PC-3 (cell line): ENCODE measurements around the gene CYB561A3. TPM values are rescaled to one million over a fixed set of nuclear protein-coding genes. Genes with fewer than 3 reads are reported as not detected.

Experiments used
- ATAC-seq: fragments of 200-7000 bp; cut with Tn5 transposase; 2 replicates; pipeline ENCODE4 v1.9.1; 2020; ENCODE audit warnings: mild to moderate bottlenecking, moderate library complexity
- BruUV-seq: library from RNA; stranded (reverse); fragments of 400-500 nt; replicated peaks from 2 replicates; lab custom pipeline; 2021; lab: Mats Ljungman, UMichigan
- CTCF ChIA-PET: fragments of 300-600 bp; sonication (Branson Sonifier 250); formaldehyde crosslinking; loops from one replicate; lab custom pipeline; 2022; ENCODE audit warnings: antibody characterized with exemption; lab: Charles Lee
- POLR2A ChIA-PET: fragments of 300-600 bp; sonication (Branson Sonifier 250); formaldehyde crosslinking; loops from one replicate; lab custom pipeline; 2022; ENCODE audit warnings: antibody characterized with exemption; ENCODE audit not compliant: unreplicated experiment; lab: Charles Lee
- DNase-seq: peaks from one replicate; pipeline ENCODE4 v3.0.0-alpha.2; 2015
- H2AFZ ChIP-seq: fragments of 300-600 bp; sonication (generic); 2 replicates; pipeline ENCODE4 v1.6.0; 2016; ENCODE audit warnings: antibody characterized with exemption, low read length
- H3F3A ChIP-seq: fragments of 300-600 bp; sonication (generic); one replicate; pipeline ENCODE4 v1.6.0; 2017; ENCODE audit warnings: antibody characterized with exemption, low read length, control low read depth, mild to moderate bottlenecking; ENCODE audit not compliant: unreplicated experiment
- H3K27ac ChIP-seq: fragments of 300-600 bp; sonication (generic); 2 replicates; pipeline ENCODE4 v1.5.1; 2016; ENCODE audit warnings: mild to moderate bottlenecking, low read length
- H3K27me3 ChIP-seq: fragments of 300-600 bp; sonication (generic); 2 replicates; pipeline ENCODE4 v1.6.1; 2016; ENCODE audit warnings: low read length, mixed read lengths
- H3K36me3 ChIP-seq: fragments of 300-600 bp; sonication (generic); 2 replicates; pipeline ENCODE4 v1.6.1; 2016; ENCODE audit warnings: low read depth, mixed run types, low read length, mixed read lengths
- H3K4me1 ChIP-seq: fragments of 300-600 bp; sonication (generic); 2 replicates; pipeline ENCODE4 v1.5.1; 2016; ENCODE audit warnings: low read length; ENCODE audit not compliant: insufficient read depth
- H3K4me2 ChIP-seq: fragments of 300-600 bp; sonication (generic); 2 replicates; pipeline ENCODE4 v1.6.0; 2016; ENCODE audit warnings: low read length
- H3K4me3 ChIP-seq: fragments of 300-600 bp; sonication (generic); 2 replicates; pipeline ENCODE4 v1.5.1; 2016; ENCODE audit warnings: mild to moderate bottlenecking, low read length, mixed read lengths
- H3K79me2 ChIP-seq: fragments of 300-600 bp; sonication (generic); 2 replicates; pipeline ENCODE4 v1.6.1; 2017; ENCODE audit warnings: low read length, mixed read lengths
- H3K9ac ChIP-seq: fragments of 300-600 bp; sonication (generic); 2 replicates; pipeline ENCODE4 v1.6.0; 2016; ENCODE audit warnings: mild to moderate bottlenecking, low read length
- H3K9me2 ChIP-seq: fragments of 300-600 bp; sonication (generic); replicated peaks from 2 replicates; pipeline ENCODE4 v1.6.1; 2016; ENCODE audit warnings: mixed run types, low read length, mixed read lengths
- H3K9me3 ChIP-seq: fragments of 300-600 bp; sonication (generic); 2 replicates; pipeline ENCODE4 v1.6.1; 2016; ENCODE audit warnings: low read length, mixed read lengths
- H4K20me1 ChIP-seq: fragments of 300-600 bp; sonication (generic); 2 replicates; pipeline ENCODE4 v1.6.1; 2016; ENCODE audit warnings: low read length, mixed read lengths
- EZH2 ChIP-seq: fragments of 300-600 bp; sonication (generic); IDR thresholded peaks from one replicate; pipeline ENCODE4 v1.6.1; 2017; ENCODE audit warnings: antibody characterized with exemption, mild to moderate bottlenecking, low read length; ENCODE audit not compliant: unreplicated experiment
- EZH2phosphoT487 ChIP-seq: fragments of 300-600 bp; sonication (generic); IDR thresholded peaks from 2 replicates; pipeline ENCODE4 v1.6.1; 2018; ENCODE audit warnings: mild to moderate bottlenecking, antibody characterized with exemption, low read length, borderline replicate concordance
- intact Hi-C: fragments of 100-400 bp; cut with micrococcal nuclease; formaldehyde crosslinking; loops from 2 replicates; pipeline ENCODE4 v1.9.0; 2023
- total RNA-seq: library from RNA; depleted of rRNA; stranded (reverse); fragments of >200 nt; gene quantifications from 2 replicates; pipeline ENCODE4 v1.2.3, GENCODE V29; 2014
- TF ChIP-seq, protein P1 (sequence below): fragments of 300-600 bp; sonication (generic); conservative IDR thresholded peaks from 2 replicates; pipeline ENCODE4 v1.5.1; 2017; ENCODE audit warnings: antibody characterized with exemption, low read depth, mild to moderate bottlenecking, low read length

The CYB561A3 gene
- total RNA-seq, 1 experiment from 2014 or later, result 51.2 TPM

DNA sequence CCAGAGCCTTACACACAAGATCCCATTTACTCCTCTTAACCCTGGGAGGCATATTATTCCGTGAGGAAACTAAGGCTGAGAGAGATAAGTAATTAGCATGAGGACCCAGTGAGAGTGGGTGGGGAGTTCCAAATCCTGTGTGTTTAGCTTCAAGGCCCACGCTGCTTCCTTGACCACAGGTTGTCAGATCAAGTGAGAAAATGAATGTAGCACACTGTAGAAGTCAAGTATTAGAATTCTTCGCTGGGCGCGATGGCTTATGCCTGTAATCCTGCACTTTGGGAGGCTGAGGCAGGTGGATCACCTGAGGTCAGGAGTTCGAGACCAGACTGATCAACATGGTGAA lies 3.8 kb downstream of the CYB561A3 start:
- Histone ChIP-seq H3K4me3 (no peak overlapping the region), H3K4me1 (peaks cover 10% of the 10 kb centered on the region; the same call in 1 of the 2 replicates), H3K9me2 (no peaks in the 10 kb centered on the region), H4K20me1 (no peaks in the 10 kb centered on the region), H3K36me3 (peaks cover 4% of the 10 kb centered on the region; the same call in 1 of the 2 replicates), H3K9ac (no peak overlapping the region), H3K27me3 (no peaks in the 10 kb centered on the region), H2AFZ (no peak overlapping the region), H3F3A (no peaks in the 10 kb centered on the region), H3K4me2 (no peak overlapping the region), H3K9me3 (no peaks in the 10 kb centered on the region), H3K27ac (no peak overlapping the region), H3K79me2 (peaks cover 26% of the 10 kb centered on the region)
- BruUV-seq, result no TSS peak
- TF ChIP-seq, protein P1, sequence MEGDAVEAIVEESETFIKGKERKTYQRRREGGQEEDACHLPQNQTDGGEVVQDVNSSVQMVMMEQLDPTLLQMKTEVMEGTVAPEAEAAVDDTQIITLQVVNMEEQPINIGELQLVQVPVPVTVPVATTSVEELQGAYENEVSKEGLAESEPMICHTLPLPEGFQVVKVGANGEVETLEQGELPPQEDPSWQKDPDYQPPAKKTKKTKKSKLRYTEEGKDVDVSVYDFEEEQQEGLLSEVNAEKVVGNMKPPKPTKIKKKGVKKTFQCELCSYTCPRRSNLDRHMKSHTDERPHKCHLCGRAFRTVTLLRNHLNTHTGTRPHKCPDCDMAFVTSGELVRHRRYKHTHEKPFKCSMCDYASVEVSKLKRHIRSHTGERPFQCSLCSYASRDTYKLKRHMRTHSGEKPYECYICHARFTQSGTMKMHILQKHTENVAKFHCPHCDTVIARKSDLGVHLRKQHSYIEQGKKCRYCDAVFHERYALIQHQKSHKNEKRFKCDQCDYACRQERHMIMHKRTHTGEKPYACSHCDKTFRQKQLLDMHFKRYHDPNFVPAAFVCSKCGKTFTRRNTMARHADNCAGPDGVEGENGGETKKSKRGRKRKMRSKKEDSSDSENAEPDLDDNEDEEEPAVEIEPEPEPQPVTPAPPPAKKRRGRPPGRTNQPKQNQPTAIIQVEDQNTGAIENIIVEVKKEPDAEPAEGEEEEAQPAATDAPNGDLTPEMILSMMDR, result no peak
- TF ChIP-seq EZH2phosphoT487 (no peak), EZH2 (no peak)
- ChIA-PET CTCF (no interaction called here), POLR2A (no interaction called here)
- intact Hi-C loops, result no loop called here
- ATAC-seq, result no peak
- no peak for DNase-seq

DNA sequence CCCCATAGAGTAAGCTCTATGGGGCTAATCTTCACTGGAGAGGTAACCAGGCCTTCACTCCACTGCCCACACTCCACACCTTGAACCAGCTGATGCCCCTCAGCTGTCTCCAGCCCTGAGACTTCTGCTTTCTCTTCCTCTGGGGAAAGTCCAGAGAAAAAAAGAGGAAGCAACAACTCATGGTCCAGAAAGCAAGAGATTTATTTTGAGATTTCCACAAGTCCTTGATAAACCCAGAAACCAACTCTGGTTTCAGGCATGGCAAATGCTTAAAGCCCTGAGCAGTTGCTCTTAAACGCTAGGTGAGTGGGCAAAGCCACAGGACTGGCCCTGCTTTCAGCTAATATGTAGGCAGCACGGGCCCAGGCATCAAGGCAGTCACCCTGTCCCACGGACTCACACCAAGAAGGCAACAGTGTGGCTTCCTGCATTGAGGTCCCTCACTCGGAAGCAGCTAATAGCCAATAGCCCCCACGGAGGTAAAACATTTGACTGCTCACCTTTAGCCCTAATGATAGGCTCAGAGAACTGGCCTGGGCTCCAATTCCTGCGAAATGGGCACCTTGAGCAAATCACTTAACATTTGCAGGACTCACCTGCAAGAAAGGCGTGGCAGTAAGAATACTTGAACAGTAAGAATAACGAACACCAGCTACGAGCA lies 4.3 kb downstream of the CYB561A3 start:
- ChIA-PET POLR2A (no interaction called here), CTCF (no interaction called here)
- peaks cover 21% of the 10 kb centered on the region for H3K79me2 ChIP-seq
- H4K20me1 ChIP-seq, result no peaks in the 10 kb centered on the region
- H3K4me1 ChIP-seq, result peaks cover 10% of the 10 kb centered on the region; the same call in 1 of the 2 replicates
- H3K36me3 ChIP-seq, result peaks cover 4% of the 10 kb centered on the region; the same call in 1 of the 2 replicates
- H2AFZ ChIP-seq, result no peak overlapping the region
- H3K4me3 ChIP-seq, result no peak overlapping the region
- H3K9me3 ChIP-seq, result no peaks in the 10 kb centered on the region
- intact Hi-C loops, result no loop called here
- BruUV-seq, result no TSS peak
- no peak for ATAC-seq
- no peak for TF ChIP-seq EZH2phosphoT487
- TF ChIP-seq, protein P1, result no peak
- no peak for TF ChIP-seq EZH2
- H3K27ac ChIP-seq, result no peak overlapping the region
- no peak overlapping the region for H3K9ac ChIP-seq
- H3K9me2 ChIP-seq, result no peaks in the 10 kb centered on the region
- H3K4me2 ChIP-seq, result no peak overlapping the region
- DNase-seq, result no peak
- no peaks in the 10 kb centered on the region for H3K27me3 ChIP-seq
- H3F3A ChIP-seq, result no peaks in the 10 kb centered on the region

DNA sequence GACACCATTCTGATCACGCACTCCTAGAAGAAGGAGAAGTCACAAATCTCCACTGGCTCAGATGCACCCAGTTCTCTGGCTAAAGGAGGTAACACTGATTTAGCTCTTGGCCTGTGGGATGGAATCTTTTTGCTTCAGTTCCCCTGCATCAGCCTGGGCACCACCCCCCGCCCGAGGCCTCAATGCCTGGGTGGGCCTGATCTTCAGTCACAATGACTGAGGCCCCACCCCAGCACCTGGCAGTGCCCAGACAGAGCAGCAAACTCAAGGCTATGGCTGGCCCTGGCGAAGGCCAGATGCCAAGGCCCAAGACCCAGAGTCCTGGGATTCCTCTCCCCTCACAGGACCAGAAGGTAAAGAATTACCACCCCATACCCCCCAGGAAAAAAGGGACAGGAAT lies 5.0 kb downstream of the CYB561A3 start:
- no peak overlapping the region for H3K4me3 ChIP-seq
- H3K27me3 ChIP-seq, result no peaks in the 10 kb centered on the region
- TF ChIP-seq EZH2 (no peak), EZH2phosphoT487 (no peak)
- TF ChIP-seq, protein P1, result no peak
- ChIA-PET POLR2A (no interaction called here), CTCF (interaction anchor here (0.6 to 1.1 kb wide), 2 partner anchors 14 to 21 kb away, joined by 3 to 8 read pairs; no protein-coding TSS in a partner anchor)
- no peaks in the 10 kb centered on the region for H3K9me2 ChIP-seq
- H3K36me3 ChIP-seq, result peaks cover 4% of the 10 kb centered on the region; the same call in 1 of the 2 replicates
- peaks cover 10% of the 10 kb centered on the region; the same call in 1 of the 2 replicates for H3K4me1 ChIP-seq
- intact Hi-C loops, result no loop called here
- no peaks in the 10 kb centered on the region for H3F3A ChIP-seq
- no peaks in the 10 kb centered on the region for H3K9me3 ChIP-seq
- H3K4me2 ChIP-seq, result no peak overlapping the region
- no peak overlapping the region for H3K9ac ChIP-seq
- BruUV-seq, result no TSS peak
- H4K20me1 ChIP-seq, result no peaks in the 10 kb centered on the region
- no peak overlapping the region for H3K27ac ChIP-seq
- DNase-seq (no peak), ATAC-seq (no peak)
- no peak overlapping the region for H2AFZ ChIP-seq
- H3K79me2 ChIP-seq, result peaks cover 19% of the 10 kb centered on the region
